Lower lobe of right lung (tissue), 2 donors: ENCODE measurements around the gene GLT6D1. TPM values are rescaled to one million over a fixed set of nuclear protein-coding genes. Genes with fewer than 3 reads are reported as not detected.

Experiments
- ATAC-seq, 2 donors: fragments of 200-7000 bp; cut with Tn5 transposase; one replicate each; pipeline ENCODE4 v1.9.1; 2020 to 2022; ENCODE audit warnings: mild to moderate bottlenecking in 2 of 2, moderate library complexity in 2 of 2
- DNase-seq: peaks from one replicate; pipeline ENCODE4 v3.0.0-alpha.2; 2020
- H3K27ac ChIP-seq: fragments of 200-600 bp; one replicate; pipeline ENCODE4 v1.8.0; 2022
- H3K27me3 ChIP-seq: fragments of 200-600 bp; one replicate; pipeline ENCODE4 v1.8.0; 2022; ENCODE audit warnings: low read depth
- H3K36me3 ChIP-seq: fragments of 200-600 bp; one replicate; pipeline ENCODE4 v1.8.0; 2022; ENCODE audit warnings: mild to moderate bottlenecking
- H3K4me1 ChIP-seq: fragments of 200-600 bp; one replicate; pipeline ENCODE4 v1.8.0; 2022
- H3K4me3 ChIP-seq: fragments of 200-600 bp; one replicate; pipeline ENCODE4 v1.8.0; 2022; ENCODE audit warnings: mild to moderate bottlenecking
- H3K9me3 ChIP-seq: fragments of 200-600 bp; one replicate; pipeline ENCODE4 v1.8.0; 2022
- intact Hi-C: fragments of 100-400 bp; cut with DNase I; formaldehyde crosslinking; loops from one replicate; pipeline ENCODE4 v1.11.0; 2022
- total RNA-seq: library from RNA; stranded (reverse); fragmentation: NEBNext Ultra II Directional; extraction: Animal tissue kit (Norgen Biotek cat#: 25700); gene quantifications from one replicate; pipeline ENCODE4 v1.2.1, GENCODE V29; 2021
- TF ChIP-seq, protein P1 (sequence below): fragments of 200-600 bp; IDR thresholded peaks from one replicate; pipeline ENCODE4 v1.8.0; 2022; ENCODE audit warnings: antibody characterized with exemption, mild to moderate bottlenecking
- donor health status: DM: no; HTN: yes; CAD: no; lungs with severe emphysema.

GLT6D1 gene
- total RNA-seq, 1 donor from 2014 or later, result not detected

DNA sequence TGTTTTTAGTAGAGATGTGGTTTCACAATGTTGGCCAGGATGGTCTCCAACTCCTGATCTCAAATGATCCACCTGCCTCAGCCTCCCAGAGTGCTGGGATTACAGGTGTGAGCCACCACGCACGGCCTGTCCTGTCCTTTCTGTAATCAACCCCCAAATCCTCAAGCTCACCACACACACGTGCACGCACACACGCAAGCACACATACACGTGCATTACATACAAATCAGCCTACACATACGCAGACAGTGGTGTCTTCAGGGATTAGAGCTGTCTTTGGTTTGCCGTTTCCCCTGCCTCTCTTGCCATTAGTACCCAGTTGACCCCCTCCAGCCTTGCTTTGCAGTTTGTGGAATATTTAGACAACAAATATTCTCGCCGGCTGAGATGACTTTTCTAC lies 6.5 kb downstream of the GLT6D1 start:
- H3K27ac ChIP-seq, result no peak overlapping the region
- no peak for DNase-seq
- H3K36me3 ChIP-seq, result no peaks in the 10 kb centered on the region
- intact Hi-C loops, result no loop called here
- peaks cover 23% of the 10 kb centered on the region for H3K27me3 ChIP-seq
- peaks cover 2% of the 10 kb centered on the region for H3K9me3 ChIP-seq
- H3K4me1 ChIP-seq, result no peaks in the 10 kb centered on the region
- no peak for ATAC-seq
- TF ChIP-seq, protein P1, sequence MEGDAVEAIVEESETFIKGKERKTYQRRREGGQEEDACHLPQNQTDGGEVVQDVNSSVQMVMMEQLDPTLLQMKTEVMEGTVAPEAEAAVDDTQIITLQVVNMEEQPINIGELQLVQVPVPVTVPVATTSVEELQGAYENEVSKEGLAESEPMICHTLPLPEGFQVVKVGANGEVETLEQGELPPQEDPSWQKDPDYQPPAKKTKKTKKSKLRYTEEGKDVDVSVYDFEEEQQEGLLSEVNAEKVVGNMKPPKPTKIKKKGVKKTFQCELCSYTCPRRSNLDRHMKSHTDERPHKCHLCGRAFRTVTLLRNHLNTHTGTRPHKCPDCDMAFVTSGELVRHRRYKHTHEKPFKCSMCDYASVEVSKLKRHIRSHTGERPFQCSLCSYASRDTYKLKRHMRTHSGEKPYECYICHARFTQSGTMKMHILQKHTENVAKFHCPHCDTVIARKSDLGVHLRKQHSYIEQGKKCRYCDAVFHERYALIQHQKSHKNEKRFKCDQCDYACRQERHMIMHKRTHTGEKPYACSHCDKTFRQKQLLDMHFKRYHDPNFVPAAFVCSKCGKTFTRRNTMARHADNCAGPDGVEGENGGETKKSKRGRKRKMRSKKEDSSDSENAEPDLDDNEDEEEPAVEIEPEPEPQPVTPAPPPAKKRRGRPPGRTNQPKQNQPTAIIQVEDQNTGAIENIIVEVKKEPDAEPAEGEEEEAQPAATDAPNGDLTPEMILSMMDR, result no peak
- H3K4me3 ChIP-seq, result no peak overlapping the region

DNA sequence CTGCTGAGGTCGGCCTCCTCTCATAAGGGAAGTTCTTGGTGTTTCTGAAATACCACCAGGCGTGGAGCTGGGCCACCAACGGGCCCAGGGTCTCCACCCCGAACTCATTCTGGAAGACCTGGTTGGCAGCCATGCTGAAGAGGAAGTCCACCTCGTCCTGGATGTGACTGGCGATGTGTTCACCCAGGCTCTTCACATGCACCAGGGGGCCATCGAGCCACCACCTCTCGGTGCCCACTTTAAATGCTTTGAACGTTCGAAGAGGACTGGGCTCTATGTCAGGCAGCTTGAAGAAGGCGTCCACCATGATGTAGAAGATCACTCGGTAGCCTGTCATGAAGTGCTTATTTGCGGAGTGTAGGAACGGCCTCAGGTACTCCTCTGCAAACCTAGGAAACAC lies 15.1 kb downstream of the GLT6D1 start:
- Histone ChIP-seq H3K27ac (no peak overlapping the region), H3K27me3 (peaks cover under 1% of the 10 kb centered on the region), H3K4me1 (no peaks in the 10 kb centered on the region), H3K36me3 (no peaks in the 10 kb centered on the region), H3K9me3 (peaks cover 4% of the 10 kb centered on the region), H3K4me3 (no peak overlapping the region)
- ATAC-seq (no peak), DNase-seq (no peak)
- intact Hi-C loops, result no loop called here
- TF ChIP-seq, protein P1, result no peak

DNA sequence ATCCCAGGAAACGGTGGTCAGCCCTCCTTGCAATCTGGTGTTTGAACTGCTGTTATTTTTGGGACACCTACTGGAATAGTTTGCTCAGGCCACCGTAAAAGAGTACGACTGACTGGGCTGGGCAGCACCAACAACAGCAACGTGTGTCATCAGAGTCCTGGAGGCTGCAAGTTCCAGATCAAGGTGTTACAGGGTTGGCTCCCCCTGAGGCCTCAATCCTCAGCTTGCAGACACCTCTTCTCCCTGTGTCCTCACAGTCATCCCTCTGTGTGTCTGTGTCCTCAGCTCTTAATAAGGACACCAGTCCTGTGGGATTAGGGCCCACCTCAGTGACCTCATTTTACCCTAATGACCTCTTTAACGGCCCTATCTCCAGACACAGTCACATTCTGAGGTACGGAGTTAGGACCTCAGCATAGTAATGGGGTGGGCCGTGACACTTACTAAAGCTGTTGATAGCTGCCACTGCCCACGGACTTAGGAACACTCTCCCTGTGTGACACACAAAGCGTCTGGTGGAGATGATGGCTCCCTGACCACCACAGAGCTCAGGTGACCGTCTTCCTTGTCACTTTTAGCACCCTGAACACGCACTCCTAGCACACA lies 16.8 kb downstream of the GLT6D1 start:
- intact Hi-C loops, result no loop called here
- DNase-seq (no peak), ATAC-seq (no peak)
- Histone ChIP-seq H3K27me3 (peaks cover 4% of the 10 kb centered on the region), H3K4me1 (no peaks in the 10 kb centered on the region), H3K36me3 (no peaks in the 10 kb centered on the region), H3K9me3 (no peaks in the 10 kb centered on the region), H3K27ac (no peak overlapping the region), H3K4me3 (no peak overlapping the region)
- TF ChIP-seq, protein P1, result no peak

DNA sequence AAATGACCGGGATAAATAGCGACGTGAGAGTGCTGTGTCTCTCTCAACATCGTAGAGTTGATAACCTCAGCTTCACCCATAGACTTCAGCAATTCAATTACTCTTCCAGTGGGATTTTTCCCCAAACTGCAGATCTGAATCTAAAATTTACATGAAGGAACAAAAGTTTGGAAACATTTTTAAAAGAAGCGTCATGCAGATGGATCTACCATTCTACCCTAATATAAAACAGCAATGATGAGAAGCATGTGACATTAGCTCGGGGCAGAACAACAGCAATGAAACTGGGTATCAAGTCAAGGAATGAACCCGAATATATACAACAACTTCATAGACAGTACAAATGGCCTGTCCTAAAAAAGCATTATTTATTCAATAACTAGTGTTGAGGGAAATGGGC lies 18.8 kb downstream of the GLT6D1 start:
- ATAC-seq (no peak), DNase-seq (no peak)
- intact Hi-C loops, result no loop called here
- TF ChIP-seq, protein P1, result no peak
- no peaks in the 10 kb centered on the region for H3K9me3 ChIP-seq
- H3K27ac ChIP-seq, result no peak overlapping the region
- H3K4me1 ChIP-seq, result no peaks in the 10 kb centered on the region
- no peak overlapping the region for H3K4me3 ChIP-seq
- H3K36me3 ChIP-seq, result no peaks in the 10 kb centered on the region
- peaks cover 11% of the 10 kb centered on the region for H3K27me3 ChIP-seq

DNA sequence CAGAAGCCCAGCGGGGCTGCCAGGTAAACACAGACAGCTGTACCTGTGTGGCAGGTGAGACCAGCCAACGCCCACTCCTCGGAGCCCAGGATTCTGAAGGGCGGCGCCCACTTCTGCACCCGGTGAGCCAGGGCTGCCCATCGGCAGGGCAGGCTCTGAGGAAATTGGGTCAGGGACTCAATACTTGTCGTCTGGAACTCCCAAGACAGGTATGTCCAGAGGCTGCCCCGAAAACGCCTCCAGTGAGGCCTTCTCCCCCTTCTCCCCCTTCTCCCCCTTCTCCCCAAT lies 19.8 kb downstream of the GLT6D1 start:
- ATAC-seq, result no peak
- no peaks in the 10 kb centered on the region for H3K9me3 ChIP-seq
- no peak overlapping the region for H3K4me3 ChIP-seq
- no peak for DNase-seq
- intact Hi-C loops, result no loop called here
- TF ChIP-seq, protein P1, result no peak
- H3K36me3 ChIP-seq, result no peaks in the 10 kb centered on the region
- H3K27me3 ChIP-seq, result peaks cover 16% of the 10 kb centered on the region
- no peak overlapping the region for H3K27ac ChIP-seq
- H3K4me1 ChIP-seq, result no peaks in the 10 kb centered on the region
